HL-60 (cell line): ENCODE measurements around the gene ANO2.

Source experiments
- DNase-seq, 2 experiments: peaks; one replicate each; pipeline ENCODE4 v3.0.0-alpha.2; 2010 to 2020; ENCODE audit warnings: low read depth in 1 of 2, low spot score in 1 of 2
- H3K27ac ChIP-seq: fragments of 250-450 bp; sonication (Bioruptor Pico); replicated peaks from 2 replicates; pipeline ENCODE4 v1.5.1; 2020; ENCODE audit warnings: mild to moderate bottlenecking, moderate library complexity
- H3K27me3 ChIP-seq: fragments of 250-450 bp; sonication (Bioruptor Pico); 2 replicates; pipeline ENCODE4 v1.5.1; 2021; ENCODE audit warnings: mild to moderate bottlenecking, moderate library complexity; ENCODE audit not compliant: insufficient read depth, poor library complexity, severe bottlenecking
- H3K4me3 ChIP-seq: replicated peaks from 2 replicates; pipeline ENCODE4 v1.5.1; 2011; ENCODE audit warnings: mild to moderate bottlenecking, control low read depth, low read length; ENCODE audit not compliant: insufficient read depth
- GABPA ChIP-seq: IDR thresholded peaks from 2 replicates; pipeline ENCODE4 v1.6.1; 2012; ENCODE audit warnings: low read depth
- POLR2AphosphoS5 ChIP-seq: IDR thresholded peaks from 2 replicates; pipeline ENCODE4 v1.6.1; 2012; ENCODE audit warnings: low read depth
- SPI1 ChIP-seq: IDR thresholded peaks from 2 replicates; pipeline ENCODE4 v1.6.1; 2012; ENCODE audit warnings: low read depth, mild to moderate bottlenecking, borderline replicate concordance
- TF ChIP-seq, protein P1 (sequence below): IDR thresholded peaks from 2 replicates; pipeline ENCODE4 v1.6.1; 2012; ENCODE audit warnings: low read depth; ENCODE audit not compliant: insufficient replicate concordance
- TF ChIP-seq, protein P2 (sequence below): IDR thresholded peaks from one replicate; pipeline ENCODE4 v1.5.1; 2011; ENCODE audit warnings: low read length, control low read depth, inconsistent platforms; ENCODE audit not compliant: insufficient read depth

Gene ANO2

DNA sequence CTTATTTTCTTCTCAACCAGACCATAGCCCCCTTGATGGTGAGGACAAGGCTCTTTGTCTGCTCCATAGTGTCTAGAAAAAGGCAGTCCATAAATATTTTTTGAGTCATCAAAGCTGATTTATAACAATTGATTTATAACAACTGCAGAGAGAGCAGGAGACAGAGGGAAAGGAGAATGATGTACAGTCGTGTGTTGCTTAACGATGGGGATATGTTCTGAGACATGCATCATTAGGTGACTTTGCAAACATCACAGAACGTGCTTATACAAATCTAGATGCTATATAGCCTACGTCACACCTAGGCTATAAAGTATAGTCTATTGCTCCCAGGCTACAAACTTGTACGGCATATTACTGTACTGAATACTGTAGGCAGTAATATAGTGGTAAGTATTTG lies 369.8 kb downstream of the ANO2 start:
- Histone ChIP-seq H3K27me3 (no peaks in the 10 kb centered on the region), H3K4me3 (no peak overlapping the region), H3K27ac (no peak overlapping the region)
- TF ChIP-seq POLR2AphosphoS5 (no peak), SPI1 (no peak)
- TF ChIP-seq, protein P1, sequence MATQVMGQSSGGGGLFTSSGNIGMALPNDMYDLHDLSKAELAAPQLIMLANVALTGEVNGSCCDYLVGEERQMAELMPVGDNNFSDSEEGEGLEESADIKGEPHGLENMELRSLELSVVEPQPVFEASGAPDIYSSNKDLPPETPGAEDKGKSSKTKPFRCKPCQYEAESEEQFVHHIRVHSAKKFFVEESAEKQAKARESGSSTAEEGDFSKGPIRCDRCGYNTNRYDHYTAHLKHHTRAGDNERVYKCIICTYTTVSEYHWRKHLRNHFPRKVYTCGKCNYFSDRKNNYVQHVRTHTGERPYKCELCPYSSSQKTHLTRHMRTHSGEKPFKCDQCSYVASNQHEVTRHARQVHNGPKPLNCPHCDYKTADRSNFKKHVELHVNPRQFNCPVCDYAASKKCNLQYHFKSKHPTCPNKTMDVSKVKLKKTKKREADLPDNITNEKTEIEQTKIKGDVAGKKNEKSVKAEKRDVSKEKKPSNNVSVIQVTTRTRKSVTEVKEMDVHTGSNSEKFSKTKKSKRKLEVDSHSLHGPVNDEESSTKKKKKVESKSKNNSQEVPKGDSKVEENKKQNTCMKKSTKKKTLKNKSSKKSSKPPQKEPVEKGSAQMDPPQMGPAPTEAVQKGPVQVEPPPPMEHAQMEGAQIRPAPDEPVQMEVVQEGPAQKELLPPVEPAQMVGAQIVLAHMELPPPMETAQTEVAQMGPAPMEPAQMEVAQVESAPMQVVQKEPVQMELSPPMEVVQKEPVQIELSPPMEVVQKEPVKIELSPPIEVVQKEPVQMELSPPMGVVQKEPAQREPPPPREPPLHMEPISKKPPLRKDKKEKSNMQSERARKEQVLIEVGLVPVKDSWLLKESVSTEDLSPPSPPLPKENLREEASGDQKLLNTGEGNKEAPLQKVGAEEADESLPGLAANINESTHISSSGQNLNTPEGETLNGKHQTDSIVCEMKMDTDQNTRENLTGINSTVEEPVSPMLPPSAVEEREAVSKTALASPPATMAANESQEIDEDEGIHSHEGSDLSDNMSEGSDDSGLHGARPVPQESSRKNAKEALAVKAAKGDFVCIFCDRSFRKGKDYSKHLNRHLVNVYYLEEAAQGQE = no peak
- DNase-seq = no peak

DNA sequence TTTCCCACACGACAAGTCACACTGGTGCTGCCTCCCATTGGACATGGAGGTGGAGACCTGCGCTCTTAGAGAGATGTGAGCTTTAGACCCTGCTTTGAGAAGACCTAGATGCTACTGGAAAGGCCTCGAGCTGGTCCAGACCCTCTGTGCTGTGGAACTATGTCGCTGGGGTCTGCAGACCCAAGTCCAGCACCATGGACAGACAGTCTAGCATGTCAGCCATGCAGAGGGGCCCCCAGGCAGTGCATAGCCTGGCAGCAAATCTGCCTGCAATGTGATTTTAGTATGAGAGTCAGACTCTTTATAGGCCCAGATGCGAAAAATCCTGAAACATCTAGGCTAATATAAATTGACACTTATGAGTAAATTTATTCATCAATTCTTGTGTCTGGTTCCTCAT lies 371.7 kb downstream of the ANO2 start:
- Histone ChIP-seq H3K27ac (no peak overlapping the region), H3K4me3 (no peak overlapping the region), H3K27me3 (no peaks in the 10 kb centered on the region)
- DNase-seq = no peak
- TF ChIP-seq GABPA = no peak
- no peak for TF ChIP-seq POLR2AphosphoS5
- no peak for TF ChIP-seq SPI1
- TF ChIP-seq, protein P2, sequence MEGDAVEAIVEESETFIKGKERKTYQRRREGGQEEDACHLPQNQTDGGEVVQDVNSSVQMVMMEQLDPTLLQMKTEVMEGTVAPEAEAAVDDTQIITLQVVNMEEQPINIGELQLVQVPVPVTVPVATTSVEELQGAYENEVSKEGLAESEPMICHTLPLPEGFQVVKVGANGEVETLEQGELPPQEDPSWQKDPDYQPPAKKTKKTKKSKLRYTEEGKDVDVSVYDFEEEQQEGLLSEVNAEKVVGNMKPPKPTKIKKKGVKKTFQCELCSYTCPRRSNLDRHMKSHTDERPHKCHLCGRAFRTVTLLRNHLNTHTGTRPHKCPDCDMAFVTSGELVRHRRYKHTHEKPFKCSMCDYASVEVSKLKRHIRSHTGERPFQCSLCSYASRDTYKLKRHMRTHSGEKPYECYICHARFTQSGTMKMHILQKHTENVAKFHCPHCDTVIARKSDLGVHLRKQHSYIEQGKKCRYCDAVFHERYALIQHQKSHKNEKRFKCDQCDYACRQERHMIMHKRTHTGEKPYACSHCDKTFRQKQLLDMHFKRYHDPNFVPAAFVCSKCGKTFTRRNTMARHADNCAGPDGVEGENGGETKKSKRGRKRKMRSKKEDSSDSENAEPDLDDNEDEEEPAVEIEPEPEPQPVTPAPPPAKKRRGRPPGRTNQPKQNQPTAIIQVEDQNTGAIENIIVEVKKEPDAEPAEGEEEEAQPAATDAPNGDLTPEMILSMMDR = no peak
- TF ChIP-seq, protein P1 = no peak

DNA sequence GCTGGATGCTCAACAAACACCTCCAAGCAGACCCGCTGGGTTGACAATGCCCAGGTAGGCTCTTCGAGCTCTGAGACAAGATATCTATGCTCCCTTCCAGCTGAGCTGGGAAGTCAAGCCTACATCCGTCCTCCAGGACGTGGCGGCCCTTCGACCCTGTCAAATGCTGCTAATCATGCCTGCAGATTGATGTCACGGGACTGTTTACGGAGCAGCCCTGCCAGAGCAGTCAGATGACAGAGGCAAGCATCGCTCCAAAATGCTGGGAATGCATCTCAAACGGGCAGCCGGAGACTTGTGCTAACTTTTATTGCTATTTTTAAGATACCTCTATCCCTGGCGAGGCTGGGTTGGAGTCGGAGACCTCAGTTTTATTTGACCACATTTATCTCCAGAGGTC lies 373.9 kb downstream of the ANO2 start:
- TF ChIP-seq POLR2AphosphoS5 = no peak
- no peak for TF ChIP-seq SPI1
- TF ChIP-seq, protein P2 = no peak
- TF ChIP-seq, protein P1 = no peak
- no peak for TF ChIP-seq GABPA
- H3K4me3 ChIP-seq = no peak overlapping the region
- DNase-seq = no peak
- no peaks in the 10 kb centered on the region for H3K27me3 ChIP-seq
- no peak overlapping the region for H3K27ac ChIP-seq

DNA sequence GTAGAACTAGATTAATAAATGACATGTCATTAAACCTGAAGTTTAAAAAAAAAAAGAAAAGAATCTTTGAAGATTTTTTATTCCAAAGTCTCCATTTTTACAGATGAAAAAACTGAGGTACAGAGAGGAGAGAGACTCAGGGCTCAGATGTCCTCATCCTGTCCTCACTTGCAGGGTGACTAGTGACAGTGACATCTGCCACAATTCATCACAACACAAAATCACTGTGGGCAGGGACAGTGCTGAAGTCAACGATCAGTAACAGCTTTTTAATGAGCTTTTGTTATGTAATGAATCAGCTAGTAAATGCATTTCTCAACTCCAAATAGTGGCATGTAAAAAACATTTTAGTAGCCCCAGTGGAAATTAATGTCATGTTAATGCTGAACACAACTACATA lies 374.6 kb downstream of the ANO2 start:
- TF ChIP-seq GABPA (no peak), SPI1 (no peak), POLR2AphosphoS5 (no peak)
- TF ChIP-seq, protein P2 = no peak
- TF ChIP-seq, protein P1 = no peak
- no peak overlapping the region for H3K4me3 ChIP-seq
- H3K27me3 ChIP-seq = no peaks in the 10 kb centered on the region
- H3K27ac ChIP-seq = no peak overlapping the region
- DNase-seq = no peak
